ENCODE data around the gene ARRDC2. TPM values are rescaled to one million over a fixed set of nuclear protein-coding genes. Genes with fewer than 3 reads are reported as not detected.

The ARRDC2 gene
- total and polyA plus RNA-seq, 9 of the 15 experiments (the other 6 are each of a cell fraction or from before 2014, with no cell fraction given) = 1.9 to 27.4 (median 15.2) TPM

DNA sequence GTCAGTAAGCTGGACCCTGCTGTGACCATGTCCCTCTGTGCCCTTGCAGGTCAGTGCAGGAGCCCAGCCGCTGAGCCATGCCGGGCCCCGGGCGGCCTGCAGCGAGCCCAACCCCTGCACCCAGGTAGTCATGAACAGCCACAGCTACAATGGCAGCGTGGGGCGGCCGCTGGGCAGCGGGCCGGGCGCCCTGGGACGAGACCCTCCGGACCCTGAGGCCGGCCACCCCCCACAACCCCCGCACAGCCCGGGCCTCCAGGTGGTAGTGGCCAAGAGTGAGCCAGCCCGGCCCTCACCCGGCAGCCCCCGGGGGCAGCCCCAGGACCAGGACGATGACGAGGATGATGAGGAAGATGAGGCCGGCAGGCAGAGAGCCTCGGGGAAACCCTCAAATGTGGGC, 34.2 kb upstream of the ARRDC2 start (continued):
- TF ChIP-seq, protein P1, sequence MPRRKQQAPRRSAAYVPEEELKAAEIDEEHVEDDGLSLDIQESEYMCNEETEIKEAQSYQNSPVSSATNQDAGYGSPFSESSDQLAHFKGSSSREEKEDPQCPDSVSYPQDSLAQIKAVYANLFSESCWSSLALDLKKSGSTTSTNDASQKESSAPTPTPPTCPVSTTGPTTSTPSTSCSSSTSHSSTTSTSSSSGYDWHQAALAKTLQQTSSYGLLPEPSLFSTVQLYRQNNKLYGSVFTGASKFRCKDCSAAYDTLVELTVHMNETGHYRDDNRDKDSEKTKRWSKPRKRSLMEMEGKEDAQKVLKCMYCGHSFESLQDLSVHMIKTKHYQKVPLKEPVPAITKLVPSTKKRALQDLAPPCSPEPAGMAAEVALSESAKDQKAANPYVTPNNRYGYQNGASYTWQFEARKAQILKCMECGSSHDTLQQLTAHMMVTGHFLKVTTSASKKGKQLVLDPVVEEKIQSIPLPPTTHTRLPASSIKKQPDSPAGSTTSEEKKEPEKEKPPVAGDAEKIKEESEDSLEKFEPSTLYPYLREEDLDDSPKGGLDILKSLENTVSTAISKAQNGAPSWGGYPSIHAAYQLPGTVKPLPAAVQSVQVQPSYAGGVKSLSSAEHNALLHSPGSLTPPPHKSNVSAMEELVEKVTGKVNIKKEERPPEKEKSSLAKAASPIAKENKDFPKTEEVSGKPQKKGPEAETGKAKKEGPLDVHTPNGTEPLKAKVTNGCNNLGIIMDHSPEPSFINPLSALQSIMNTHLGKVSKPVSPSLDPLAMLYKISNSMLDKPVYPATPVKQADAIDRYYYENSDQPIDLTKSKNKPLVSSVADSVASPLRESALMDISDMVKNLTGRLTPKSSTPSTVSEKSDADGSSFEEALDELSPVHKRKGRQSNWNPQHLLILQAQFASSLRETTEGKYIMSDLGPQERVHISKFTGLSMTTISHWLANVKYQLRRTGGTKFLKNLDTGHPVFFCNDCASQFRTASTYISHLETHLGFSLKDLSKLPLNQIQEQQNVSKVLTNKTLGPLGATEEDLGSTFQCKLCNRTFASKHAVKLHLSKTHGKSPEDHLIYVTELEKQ (CRISPR knock-in tag; IDR thresholded peaks at IDR 0.05) = no peak

DNA sequence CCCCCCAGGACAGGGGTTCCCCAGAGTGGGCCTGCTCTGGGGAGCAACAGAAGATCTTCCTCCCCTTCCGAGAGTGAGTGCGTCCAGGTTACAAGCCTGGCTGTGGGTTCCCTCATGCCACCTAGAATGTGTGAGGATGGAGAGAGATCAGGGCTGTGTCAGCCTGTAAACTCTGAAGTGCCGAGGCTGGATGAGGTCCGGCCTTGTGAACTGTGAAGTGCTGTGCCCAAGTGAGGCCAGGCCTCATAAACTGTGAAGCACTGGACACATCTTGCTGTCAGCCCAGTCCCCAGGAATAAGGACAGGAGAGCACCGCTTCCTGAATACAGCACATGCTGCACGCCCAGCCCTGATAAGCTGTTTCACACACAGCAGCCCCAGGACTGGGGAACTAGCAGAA, 33.4 kb upstream of the ARRDC2 start:
- Histone ChIP-seq H3K9me3 (replicated peaks; ENCODE audit: control insufficient read depth, insufficient read depth, low read depth, low read length) (no peaks in the 10 kb centered on the region), H3K79me2 (ENCODE audit: control insufficient read depth, insufficient read depth, low read length) (no peaks in the 10 kb centered on the region), H3K4me2 (ENCODE audit: insufficient read depth, low read length) (no peak overlapping the region), H4K20me1 (replicated peaks; ENCODE audit: control insufficient read depth, insufficient read depth, low read length) (no peaks in the 10 kb centered on the region), H3K9me1 (ENCODE audit: control insufficient read depth, insufficient read depth, low read length) (no peaks in the 10 kb centered on the region), H3K36me3 (ENCODE audit: control insufficient read depth, insufficient read depth, low read length) (no peaks in the 10 kb centered on the region), H3K4me1 (replicated peaks in 1 of 2; ENCODE audit: control insufficient read depth in 2 of 2, insufficient read depth in 2 of 2, low read length in 2 of 2) (peaks cover 3 to 15% of the 10 kb centered on the region in 2 experiments), H3K27me3 (ENCODE audit: control insufficient read depth in 2 of 2, insufficient read depth in 2 of 2, low read length in 2 of 2) (no peaks in the 10 kb centered on the region; a peak in 1 of 5 replicates), H3K9ac (ENCODE audit: insufficient read depth in 1 of 2, low read depth in 2 of 2, low read length in 2 of 2) (peak overlapping the region in 1 of 2 experiments; percentile 57; a peak in 2 of 4 replicates), H2AFZ (ENCODE audit: low read depth, low read length) (no peak overlapping the region), H3K27ac (ENCODE audit: extremely low read depth, low read depth, low read length) (no peak overlapping the region), H3K4me3 (no peak overlapping the region)
- in situ Hi-C loops (cut with MboI) (no loop called here), intact Hi-C loops (cut with micrococcal nuclease) (no loop called here)
- TF ChIP-seq RBM17 (IDR thresholded peaks at IDR 0.05; ENCODE audit: borderline replicate concordance, low read depth, low read length) (no peak), BRD4 (IDR thresholded peaks at IDR 0.05) (no peak), CCAR2 (IDR thresholded peaks at IDR 0.05; ENCODE audit: low read depth, low read length) (no peak)
- TF ChIP-seq, protein P2, sequence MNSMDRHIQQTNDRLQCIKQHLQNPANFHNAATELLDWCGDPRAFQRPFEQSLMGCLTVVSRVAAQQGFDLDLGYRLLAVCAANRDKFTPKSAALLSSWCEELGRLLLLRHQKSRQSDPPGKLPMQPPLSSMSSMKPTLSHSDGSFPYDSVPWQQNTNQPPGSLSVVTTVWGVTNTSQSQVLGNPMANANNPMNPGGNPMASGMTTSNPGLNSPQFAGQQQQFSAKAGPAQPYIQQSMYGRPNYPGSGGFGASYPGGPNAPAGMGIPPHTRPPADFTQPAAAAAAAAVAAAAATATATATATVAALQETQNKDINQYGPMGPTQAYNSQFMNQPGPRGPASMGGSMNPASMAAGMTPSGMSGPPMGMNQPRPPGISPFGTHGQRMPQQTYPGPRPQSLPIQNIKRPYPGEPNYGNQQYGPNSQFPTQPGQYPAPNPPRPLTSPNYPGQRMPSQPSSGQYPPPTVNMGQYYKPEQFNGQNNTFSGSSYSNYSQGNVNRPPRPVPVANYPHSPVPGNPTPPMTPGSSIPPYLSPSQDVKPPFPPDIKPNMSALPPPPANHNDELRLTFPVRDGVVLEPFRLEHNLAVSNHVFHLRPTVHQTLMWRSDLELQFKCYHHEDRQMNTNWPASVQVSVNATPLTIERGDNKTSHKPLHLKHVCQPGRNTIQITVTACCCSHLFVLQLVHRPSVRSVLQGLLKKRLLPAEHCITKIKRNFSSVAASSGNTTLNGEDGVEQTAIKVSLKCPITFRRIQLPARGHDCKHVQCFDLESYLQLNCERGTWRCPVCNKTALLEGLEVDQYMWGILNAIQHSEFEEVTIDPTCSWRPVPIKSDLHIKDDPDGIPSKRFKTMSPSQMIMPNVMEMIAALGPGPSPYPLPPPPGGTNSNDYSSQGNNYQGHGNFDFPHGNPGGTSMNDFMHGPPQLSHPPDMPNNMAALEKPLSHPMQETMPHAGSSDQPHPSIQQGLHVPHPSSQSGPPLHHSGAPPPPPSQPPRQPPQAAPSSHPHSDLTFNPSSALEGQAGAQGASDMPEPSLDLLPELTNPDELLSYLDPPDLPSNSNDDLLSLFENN (IDR thresholded peaks at IDR 0.05; ENCODE audit: low read depth in 2 of 2, low read length in 2 of 2) = no peak
- ChIA-PET CTCF (ENCODE audit: low intra/inter-chr PET ratio) (no interaction called here), POLR2A (interaction anchor here (0.5 to 0.7 kb wide), 2 partner anchors 415 to 1047 kb away, joined by 3 read pairs; no protein-coding TSS in a partner anchor)
- 34% methylated on average over 6 of the region's 6 CpGs for WGBS (ENCODE audit: insufficient coverage, low coverage, missing lambda C conversion rate)
- FAIRE-seq = no peak
- DNase-seq (ENCODE audit: extremely low read depth in 1 of 4, low spot score in 3 of 4) = no peak
- no TSS peak for BruUV-seq (replicated peaks)
- ATAC-seq = no peak
